Right lobe of liver (tissue), 6 donors: ENCODE data around the gene ZNF18. TPM values are rescaled to one million over a fixed set of nuclear protein-coding genes. Genes with fewer than 3 reads are reported as not detected.

Experiments used
- ATAC-seq, 4 donors: fragments of 200-7000 bp; cut with Tn5 transposase; one replicate each; pipeline ENCODE4 v1.9.1; 2020; ENCODE audit warnings: mild to moderate bottlenecking in 4 of 4, moderate library complexity in 4 of 4
- DNase-seq, 3 donors: peaks; one replicate each; pipeline ENCODE4 v3.0.0-alpha.2; 2020
- H3K27ac ChIP-seq, 3 donors: fragments of 200-600 bp; one replicate each; pipeline ENCODE4 v1.8.0; 2022
- H3K27me3 ChIP-seq, 2 donors: fragments of 200-600 bp; one replicate each; pipeline ENCODE4 v1.8.0; 2022
- H3K36me3 ChIP-seq, 4 donors: fragments of 200-600 bp; sonication (generic) in 1 of 4; one replicate each; pipeline versions ENCODE4 v1.5.1 to v1.8.0; 2017 to 2022; ENCODE audit warnings: control low read depth in 1 of 4
- H3K4me1 ChIP-seq, 4 donors: fragments of 200-600 bp; sonication (generic) in 1 of 4; one replicate each; pipeline versions ENCODE4 v1.5.1 to v1.8.0; 2017 to 2022; ENCODE audit warnings: control low read depth in 1 of 4
- H3K4me3 ChIP-seq, 3 donors: fragments of 200-600 bp; one replicate each; pipeline ENCODE4 v1.8.0; 2022
- H3K9me3 ChIP-seq, 4 donors: fragments of 200-600 bp; sonication (generic) in 1 of 4; one replicate each; pipeline versions ENCODE4 v1.5.1 to v1.8.0; 2017 to 2022; ENCODE audit warnings: control low read depth in 1 of 4
- POLR2A ChIP-seq: fragments of 450-650 bp; IDR thresholded peaks from one replicate; pipeline ENCODE4 v1.6.1; 2017; ENCODE audit warnings: antibody characterized with exemption, mild to moderate bottlenecking
- whole genome bisulfite sequencing: methylation state at CpG from one replicate; pipeline ENCODE4 v1.1.6; 2018; ENCODE audit warnings: low coverage, low lambda C conversion rate; ENCODE audit not compliant: insufficient coverage; ENCODE audit errors: missing lambda C conversion rate; 5-methylcytosine and 5-hydroxymethylcytosine counted together
- intact Hi-C, 2 donors: fragments of 100-400 bp; cut with DNase I; formaldehyde crosslinking; loops; one replicate each; pipeline versions ENCODE4 v1.11.2 to v1.14.1; 2022
- total RNA-seq, 6 experiments: library from RNA; depleted of rRNA in 2 of 6; stranded (reverse); fragments of >200 nt in 2 of 6; fragmentation: NEBNext Ultra II Directional in 3 of 6; extraction: Animal tissue kit (Norgen Biotek cat#: 25700) in 3 of 6; gene quantifications; one replicate each; pipeline versions ENCODE4 v1.1.0 to v1.2.4, GENCODE V29; 2016 to 2023
- TF ChIP-seq, protein P1 (sequence below), 4 donors: fragments of 200-600 bp in 3 of 4; fragments of 450-650 bp in 1 of 4; IDR thresholded peaks; one replicate each; pipeline versions ENCODE4 v1.5.1 to v1.8.0; 2016 to 2022; ENCODE audit warnings: antibody characterized with exemption in 4 of 4, mild to moderate bottlenecking in 2 of 4
- donor health status: DM: no; HTN: yes; CAD: no.
- donor health status: DM: no; HTN: no; CAD: no.
- donor health status: DM: no; HTN: no; CAD: no.
- donor health status: DM: no; HTN: yes; CAD: no.
- donor health status: DM: no; HTN: yes; CAD: no.

ZNF18 gene
- total RNA-seq, 6 experiments from 2014 or later: 3.7 to 7.0 (median 4.2) TPM

- no peak for ATAC-seq
- 88% methylated on average over 2 of the region's 2 CpGs for WGBS
- intact Hi-C loops: no loop called here
- TF ChIP-seq POLR2A: no peak
- TF ChIP-seq, protein P1, sequence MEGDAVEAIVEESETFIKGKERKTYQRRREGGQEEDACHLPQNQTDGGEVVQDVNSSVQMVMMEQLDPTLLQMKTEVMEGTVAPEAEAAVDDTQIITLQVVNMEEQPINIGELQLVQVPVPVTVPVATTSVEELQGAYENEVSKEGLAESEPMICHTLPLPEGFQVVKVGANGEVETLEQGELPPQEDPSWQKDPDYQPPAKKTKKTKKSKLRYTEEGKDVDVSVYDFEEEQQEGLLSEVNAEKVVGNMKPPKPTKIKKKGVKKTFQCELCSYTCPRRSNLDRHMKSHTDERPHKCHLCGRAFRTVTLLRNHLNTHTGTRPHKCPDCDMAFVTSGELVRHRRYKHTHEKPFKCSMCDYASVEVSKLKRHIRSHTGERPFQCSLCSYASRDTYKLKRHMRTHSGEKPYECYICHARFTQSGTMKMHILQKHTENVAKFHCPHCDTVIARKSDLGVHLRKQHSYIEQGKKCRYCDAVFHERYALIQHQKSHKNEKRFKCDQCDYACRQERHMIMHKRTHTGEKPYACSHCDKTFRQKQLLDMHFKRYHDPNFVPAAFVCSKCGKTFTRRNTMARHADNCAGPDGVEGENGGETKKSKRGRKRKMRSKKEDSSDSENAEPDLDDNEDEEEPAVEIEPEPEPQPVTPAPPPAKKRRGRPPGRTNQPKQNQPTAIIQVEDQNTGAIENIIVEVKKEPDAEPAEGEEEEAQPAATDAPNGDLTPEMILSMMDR (IDR thresholded peaks at IDR 0.05): no peak
- Histone ChIP-seq H3K4me3 (no peak overlapping the region), H3K27ac (no peak overlapping the region), H3K9me3 (no peaks in the 10 kb centered on the region), H3K4me1 (peaks cover 0 to 26% (median 8%) of the 10 kb centered on the region in 4 donors), H3K27me3 (no peaks in the 10 kb centered on the region), H3K36me3 (no peaks in the 10 kb centered on the region)
- DNase-seq: no peak
These were observed 31.3 kb upstream of the ZNF18 start for GRCh38 chr17:12028611-12029010.

- no peak overlapping the region for H3K4me3 ChIP-seq
- H3K9me3 ChIP-seq: no peaks in the 10 kb centered on the region
- H3K27ac ChIP-seq: no peak overlapping the region
- peaks cover 0 to 28% (median 8%) of the 10 kb centered on the region in 4 donors for H3K4me1 ChIP-seq
- TF ChIP-seq POLR2A: no peak
- TF ChIP-seq, protein P1 (IDR thresholded peaks at IDR 0.05): no peak
- DNase-seq (no peak), ATAC-seq (no peak)
- no peaks in the 10 kb centered on the region for H3K27me3 ChIP-seq
- H3K36me3 ChIP-seq: no peaks in the 10 kb centered on the region
- 92% methylated on average over 1 of the region's 1 CpG for WGBS
- intact Hi-C loops: no loop called here
These were observed 30.4 kb upstream of the ZNF18 start for GRCh38 chr17:12027658-12028057.

GRCh38 chr17:12024327-12024726 lies 27.1 kb upstream of the ZNF18 start:
- H3K4me1 ChIP-seq: peaks cover 0 to 38% (median 8%) of the 10 kb centered on the region in 4 donors
- DNase-seq (no peak), ATAC-seq (peak in 1 of 4 donors; percentile 9)
- no peaks in the 10 kb centered on the region for H3K36me3 ChIP-seq
- no peaks in the 10 kb centered on the region for H3K27me3 ChIP-seq
- H3K4me3 ChIP-seq: no peak overlapping the region
- 22% methylated on average over 1 of the region's 1 CpG for WGBS
- H3K9me3 ChIP-seq: no peaks in the 10 kb centered on the region
- intact Hi-C loops: no loop called here
- no peak for TF ChIP-seq POLR2A
- TF ChIP-seq, protein P1 (IDR thresholded peaks at IDR 0.05): no peak
- no peak overlapping the region for H3K27ac ChIP-seq

GRCh38 chr17:12022310-12022709 lies 25.0 kb upstream of the ZNF18 start:
- Histone ChIP-seq H3K27me3 (no peaks in the 10 kb centered on the region), H3K4me3 (no peak overlapping the region), H3K9me3 (no peaks in the 10 kb centered on the region), H3K4me1 (peaks cover 0 to 38% (median 8%) of the 10 kb centered on the region in 4 donors), H3K27ac (no peak overlapping the region), H3K36me3 (no peaks in the 10 kb centered on the region)
- intact Hi-C loops: no loop called here
- DNase-seq (no peak), ATAC-seq (no peak)
- WGBS: 69% methylated on average over 2 of the region's 2 CpGs
- TF ChIP-seq, protein P1 (IDR thresholded peaks at IDR 0.05): no peak
- no peak for TF ChIP-seq POLR2A
